ENCODE data around the gene KCNK6.
A peak's percentile ranks its signal among the peaks of the same experiment; 100 is the strongest.

Gene KCNK6

DNA sequence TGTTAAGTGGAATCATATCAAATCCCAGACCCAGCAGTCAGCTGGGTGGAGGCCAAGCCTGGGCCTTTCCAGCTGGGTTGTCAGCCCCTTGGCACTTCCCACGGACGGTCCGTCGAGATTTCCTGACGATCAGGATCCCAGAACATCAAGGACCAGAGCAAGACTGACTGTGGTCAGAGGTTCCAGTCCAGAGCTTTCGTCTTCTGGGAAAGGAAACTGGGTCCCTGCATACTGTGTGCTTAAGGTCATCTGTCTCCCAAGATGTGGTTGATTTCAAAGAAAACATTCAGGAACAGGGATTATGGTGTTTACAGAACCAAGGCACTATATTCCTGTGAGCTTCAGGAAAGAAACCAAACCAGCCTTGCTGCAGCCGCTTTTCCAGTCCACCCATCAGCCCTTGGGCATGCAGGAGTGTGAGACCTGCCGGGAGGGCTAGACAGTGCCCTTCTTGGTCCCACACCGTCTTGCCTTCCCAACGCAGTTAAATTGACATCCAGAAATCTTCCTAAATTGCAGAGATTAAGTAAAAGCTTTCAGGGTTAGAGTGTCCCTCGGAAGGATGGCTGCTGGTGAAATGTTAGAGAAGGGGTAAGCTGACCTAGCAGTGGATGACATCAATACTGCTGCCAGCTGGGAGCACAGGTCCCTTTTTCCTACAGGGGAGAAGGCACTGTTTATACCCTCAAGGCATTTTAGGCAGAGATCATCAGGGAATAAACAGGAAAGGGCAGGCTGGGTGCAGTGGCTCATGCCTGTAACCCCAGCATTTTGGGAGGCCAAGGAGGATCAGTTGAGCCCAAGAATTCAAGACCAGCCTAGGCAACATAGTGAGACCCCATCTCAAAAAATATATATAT lies 20.6 kb upstream of the KCNK6 start:
- peak; percentile 81 for DNase-seq (ENCODE audit: low read depth)

DNA sequence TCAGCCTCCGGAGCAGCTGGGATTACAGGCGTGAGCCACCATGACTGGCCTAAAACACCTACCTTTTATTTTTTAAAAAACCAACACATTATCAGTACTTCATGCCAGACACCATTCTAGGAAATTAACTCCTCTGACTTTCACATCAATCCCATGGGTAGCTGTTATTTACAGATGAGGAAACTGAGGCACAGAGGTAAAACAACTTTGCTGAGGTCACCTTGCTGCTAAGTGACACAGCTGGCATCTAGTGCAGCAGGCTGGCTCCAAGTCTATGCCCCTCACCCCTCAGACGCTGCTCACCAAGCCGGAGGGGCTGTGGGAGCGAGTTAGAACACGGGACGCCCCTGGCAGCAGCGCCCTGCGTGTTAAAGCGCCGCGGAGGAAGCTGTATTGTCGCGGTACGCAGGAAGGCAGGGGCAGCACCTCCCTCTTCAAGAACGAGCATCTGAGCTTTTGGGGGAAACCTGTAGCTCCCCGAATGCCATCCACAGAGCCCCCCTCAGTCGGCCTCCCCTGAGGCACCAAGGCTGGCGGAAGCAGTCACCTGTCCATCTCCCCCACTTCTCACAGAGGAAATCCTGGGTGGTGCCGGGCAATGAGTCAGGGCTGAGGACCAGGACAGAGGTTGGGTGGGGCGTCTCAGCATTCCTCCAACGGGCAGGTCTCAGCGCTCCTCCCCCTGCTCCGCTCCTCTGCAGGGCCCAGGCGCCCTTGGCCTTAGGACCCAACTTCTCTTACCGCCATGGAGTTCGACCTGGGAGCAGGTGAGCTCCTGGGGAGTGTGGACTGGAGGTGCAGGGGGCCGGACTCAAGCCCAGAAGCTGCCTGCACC lies 15.9 kb upstream of the KCNK6 start, which contains the start of gene C19orf33:
Gene C19orf33, plus strand, starts transcription at position 735 of the 835 bp plus-strand sequence. Its CDS starts 11 bp downstream, at position 746.
- DNase-seq (ENCODE audit: low read depth) = peak; percentile 9

- DNase-seq (ENCODE audit: low read depth) = no peak
Observed at GRCh38 chr19:38304352-38304865, 15.2 kb upstream of the KCNK6 start.

DNA sequence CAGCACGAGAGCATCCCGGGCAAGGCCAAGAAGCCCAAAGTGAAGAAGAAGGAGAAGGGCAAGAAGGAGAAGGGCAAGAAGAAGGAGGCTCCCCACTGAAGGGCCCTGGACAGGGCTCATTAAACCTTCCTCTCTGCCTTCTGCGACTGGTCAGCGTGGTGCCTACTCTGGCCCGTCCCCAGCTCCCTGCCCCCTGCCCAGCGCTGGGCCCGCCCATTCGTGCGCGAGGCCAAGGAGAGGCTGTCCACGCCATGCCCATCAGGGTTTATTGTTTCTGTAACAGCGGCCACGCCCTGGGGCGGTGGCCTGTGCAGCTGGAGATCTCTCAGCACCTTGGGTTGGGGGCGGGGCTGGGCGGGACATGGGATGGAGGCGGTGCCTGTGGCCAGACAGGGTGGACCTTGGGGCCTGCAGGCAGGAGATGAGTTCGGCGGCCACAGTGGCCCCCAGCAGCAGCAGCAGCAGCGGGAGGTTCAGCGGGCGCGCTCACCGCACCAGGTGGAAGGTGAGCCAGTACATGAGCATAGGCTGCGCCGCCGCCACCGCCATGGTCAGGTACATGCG lies 14.7 kb upstream of the KCNK6 start:
- DNase-seq (ENCODE audit: low read depth) = peak; percentile 68

- no peak for DNase-seq (ENCODE audit: low read depth)
Observed at GRCh38 chr19:38306236-38306635, 13.4 kb upstream of the KCNK6 start.

DNA sequence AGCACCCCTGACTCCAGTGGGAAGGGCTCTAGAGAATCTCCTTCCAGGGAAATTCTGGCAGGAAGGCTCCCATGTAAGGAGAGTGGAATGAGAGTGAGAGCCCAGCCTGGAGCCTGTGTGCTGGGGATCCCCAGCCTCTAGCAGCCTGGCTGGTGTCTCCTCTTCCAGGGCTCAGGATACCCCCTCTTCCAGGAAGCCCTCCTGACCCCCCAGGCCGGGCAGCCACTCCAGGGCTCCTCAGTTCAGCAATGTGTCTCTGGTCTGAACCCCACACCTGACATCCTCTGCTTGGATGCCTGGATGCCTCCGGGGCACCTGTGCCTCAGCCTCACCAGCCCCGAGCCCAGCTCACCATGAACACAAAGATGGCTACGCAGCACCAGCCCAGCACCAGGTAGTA lies 12.6 kb upstream of the KCNK6 start:
- DNase-seq (ENCODE audit: low read depth) = no peak

DNA sequence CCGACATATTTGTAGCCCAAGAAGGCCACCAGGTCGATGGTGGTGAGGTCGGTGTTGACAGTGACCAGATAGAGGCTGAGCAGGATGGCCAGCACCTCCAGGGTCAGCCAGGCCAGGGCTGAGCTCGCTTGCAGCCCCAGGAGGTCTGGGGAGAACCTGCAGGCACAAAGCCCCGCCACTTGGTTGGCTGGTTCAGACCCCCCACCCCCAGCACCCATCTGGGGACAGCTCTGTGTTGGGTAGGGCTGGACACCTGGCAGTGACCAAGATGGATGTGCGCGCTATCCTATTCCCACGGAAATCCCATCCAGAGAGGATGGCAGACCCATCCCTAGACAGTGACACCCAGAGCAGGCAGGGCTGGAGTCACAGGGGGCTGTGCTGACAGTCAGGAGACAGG lies 12.0 kb upstream of the KCNK6 start:
- no peak for DNase-seq (ENCODE audit: low read depth)

- no peak for DNase-seq (ENCODE audit: low read depth)
Observed at GRCh38 chr19:38308006-38308766, 11.5 kb upstream of the KCNK6 start.

- no peak for DNase-seq (ENCODE audit: low read depth)
Observed at GRCh38 chr19:38308926-38309614, 10.6 kb upstream of the KCNK6 start.

DNA sequence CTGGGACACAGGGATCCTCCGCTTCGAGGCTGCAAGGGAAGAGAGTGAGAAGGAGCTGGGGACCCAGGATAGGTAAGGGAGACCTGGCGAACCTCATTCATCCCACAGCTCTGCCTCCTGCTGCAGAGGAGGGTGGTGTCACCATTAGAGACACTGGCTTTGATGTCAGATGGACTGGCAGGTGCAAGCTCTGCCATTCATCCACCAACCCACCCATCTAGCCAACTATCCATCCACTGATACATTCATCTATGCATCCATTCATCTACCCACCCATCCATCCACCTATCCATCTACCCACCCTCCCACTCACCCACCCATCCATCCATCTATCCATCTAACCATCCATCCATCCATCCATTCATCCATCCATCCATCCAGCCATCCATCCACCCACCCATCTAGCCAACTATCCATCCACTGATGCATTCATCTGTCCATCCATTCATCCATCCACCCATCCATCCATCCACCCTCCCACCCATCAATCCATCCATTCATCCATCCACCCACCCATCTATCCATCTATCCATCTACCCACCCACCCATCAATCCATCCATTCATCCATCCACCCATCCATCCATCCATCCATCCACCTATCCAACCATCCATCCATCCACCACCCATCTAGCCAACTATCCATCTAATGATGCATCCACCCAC lies 9.9 kb upstream of the KCNK6 start:
- DNase-seq (ENCODE audit: low read depth) = no peak

DNA sequence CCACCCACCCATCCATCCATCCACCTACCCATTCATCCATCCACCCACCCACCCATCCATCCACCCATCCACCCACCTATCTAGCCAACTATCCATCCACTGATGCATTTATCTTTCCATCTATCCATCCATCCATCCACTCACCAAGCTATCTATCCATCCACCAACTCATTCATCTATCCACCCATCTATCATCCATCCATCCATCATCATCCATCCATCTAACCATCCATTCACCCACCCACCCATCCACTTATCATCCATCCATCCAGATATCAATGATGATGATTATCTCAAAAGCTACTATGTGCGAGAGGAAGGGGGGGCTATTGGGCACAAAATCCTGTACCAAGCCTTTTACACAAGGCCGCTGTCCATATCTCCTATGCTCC lies 9.4 kb upstream of the KCNK6 start:
- DNase-seq (ENCODE audit: low read depth) = no peak

GRCh38 chr19:38310986-38311385 lies 8.7 kb upstream of the KCNK6 start:
- no peak for DNase-seq (ENCODE audit: low read depth)

DNA sequence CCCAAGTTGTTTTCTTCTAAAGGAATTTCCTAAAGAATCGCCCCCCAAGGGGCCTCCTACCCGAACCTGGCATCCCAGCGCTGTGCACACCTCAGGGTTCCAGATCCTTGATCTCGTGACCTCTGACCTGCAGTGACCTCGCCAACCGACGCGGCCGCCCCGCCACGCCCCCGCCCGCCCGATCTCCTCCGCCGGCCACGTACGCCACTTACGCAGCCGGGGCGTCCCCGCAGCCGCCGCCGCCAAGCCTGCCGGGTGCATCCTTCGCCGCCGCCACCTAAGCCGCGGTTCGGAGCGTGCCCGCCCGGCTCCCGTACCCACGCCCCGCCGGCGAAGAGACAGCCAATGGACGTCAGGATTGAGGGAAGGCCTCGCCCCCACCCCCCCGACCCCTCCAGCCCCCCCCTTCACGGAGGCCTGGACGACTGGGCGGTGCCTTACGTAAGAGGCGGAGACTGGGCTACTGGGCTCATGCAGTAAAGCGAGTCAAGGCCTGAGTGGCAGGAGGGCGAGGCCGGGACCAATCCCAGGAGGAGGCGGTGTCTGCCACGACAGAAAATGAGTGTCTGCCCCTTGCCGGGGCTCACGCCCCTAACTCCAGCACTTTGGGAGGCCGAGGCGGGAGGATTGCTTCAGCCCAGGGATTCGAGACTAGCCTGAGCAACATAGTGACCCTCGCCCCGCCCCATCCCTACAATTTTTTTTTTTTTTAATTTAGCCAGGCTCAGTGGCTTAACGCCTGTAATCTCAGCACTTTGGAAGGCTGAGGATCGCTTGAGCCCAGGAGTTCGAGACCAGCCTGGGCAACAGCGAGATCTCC lies 3.8 kb upstream of the KCNK6 start, which contains the start of gene YIF1B:
Gene YIF1B, minus strand, starts transcription at position 291 of the 820 bp plus-strand sequence. Its CDS starts 30 bp downstream, at position 261.
- DNase-seq (ENCODE audit: low read depth) = peak; percentile 97

- no peak for DNase-seq (ENCODE audit: low read depth)
Observed at GRCh38 chr19:38316477-38317067, 3.1 kb upstream of the KCNK6 start.

GRCh38 chr19:38317104-38317612 lies 2.5 kb upstream of the KCNK6 start:
- DNase-seq (ENCODE audit: low read depth) = no peak

- no peak for DNase-seq (ENCODE audit: low read depth)
Observed at GRCh38 chr19:38318660-38319059, 985 bp upstream of the KCNK6 start.

GRCh38 chr19:38320969-38321339 lies 1.3 kb downstream of the KCNK6 start:
- no peak for DNase-seq (ENCODE audit: low read depth)

DNA sequence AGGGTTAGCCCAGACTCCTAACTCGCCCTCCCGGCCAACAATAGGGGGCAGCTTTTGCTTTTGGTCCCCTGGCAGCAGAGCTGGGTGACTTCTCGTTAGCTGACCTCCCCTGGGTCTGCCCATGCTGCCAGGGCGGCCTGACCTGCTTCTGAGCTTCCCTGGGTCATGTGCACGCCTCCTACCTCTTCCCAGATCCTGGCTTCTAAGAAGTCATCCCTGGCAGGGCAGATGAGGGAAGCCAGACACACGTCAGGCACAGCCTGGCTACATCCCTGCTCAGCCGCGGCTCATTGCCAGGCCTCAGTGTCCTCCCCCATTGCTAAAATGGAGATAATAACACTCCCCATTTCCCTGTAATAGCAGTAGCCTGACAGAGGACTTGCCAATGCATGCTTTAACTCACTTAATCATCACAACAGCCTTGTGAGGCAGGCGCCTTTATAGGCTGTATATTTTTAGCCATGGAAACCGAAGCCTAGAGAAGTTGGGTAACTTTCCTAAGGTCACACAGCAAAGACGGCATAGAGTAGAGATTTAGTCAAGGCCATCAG lies 2.1 kb downstream of the KCNK6 start:
- DNase-seq (ENCODE audit: low read depth) = peak; percentile 97

GRCh38 chr19:38323291-38323690 lies 3.6 kb downstream of the KCNK6 start:
- DNase-seq (ENCODE audit: low read depth) = no peak
